Upper lobe of left lung (tissue), 4 donors: ENCODE results near the gene GNPNAT1.

ENCODE experiments used
- CTCF ChIP-seq, 6 experiments: fragments of 450-650 bp in 4 of 6; fragments of 200-600 bp in 2 of 6; sonication (generic) in 2 of 6; IDR thresholded peaks; one replicate each; pipeline ENCODE4 v1.5.1; 2016 to 2019; ENCODE audit warnings: antibody characterized with exemption in 6 of 6
- EP300 ChIP-seq, 4 donors: sonication (generic); formaldehyde crosslinking; IDR thresholded peaks; one replicate each; pipeline ENCODE4 v1.5.1; 2017; ENCODE audit warnings: antibody characterized with exemption in 4 of 4, control low read depth in 2 of 4

- no peak for TF ChIP-seq CTCF (IDR thresholded peaks at IDR 0.05)
- TF ChIP-seq EP300 (IDR thresholded peaks at IDR 0.05) = no peak
These were observed 57.6 kb downstream of the GNPNAT1 start for GRCh38 chr14:52733824-52734223.
